ENCODE data around the gene KXD1.

KXD1 gene

GRCh38 chr19:18543814-18544475, 13.7 kb upstream of the KXD1 start:
- Histone ChIP-seq H3K27me3 (no peaks in the 10 kb centered on the region), H3K4me3 (ENCODE audit: low read depth, low read length) (peak overlapping the region; percentile 54), H3K9me3 (no peaks in the 10 kb centered on the region), H3K4me1 (peaks cover 5% of the 10 kb centered on the region), H3K36me3 (peaks cover 20% of the 10 kb centered on the region)
- peak; percentile 14; the same call in 1 of the 2 replicates for TF ChIP-seq CTCF (IDR thresholded peaks at IDR 0.05; ENCODE audit: low read depth, low read length)
- peak; percentile 63 for DNase-seq

GRCh38 chr19:18551631-18552030, 6.0 kb upstream of the KXD1 start:
- no peaks in the 10 kb centered on the region for H3K27me3 ChIP-seq
- no peaks in the 10 kb centered on the region for H3K9me3 ChIP-seq
- no peak overlapping the region for H3K4me3 ChIP-seq (ENCODE audit: low read depth, low read length)
- DNase-seq, result no peak
- no peaks in the 10 kb centered on the region for H3K36me3 ChIP-seq
- no peaks in the 10 kb centered on the region for H3K4me1 ChIP-seq
- TF ChIP-seq CTCF (IDR thresholded peaks at IDR 0.05; ENCODE audit: low read depth, low read length), result no peak

- Histone ChIP-seq H3K4me1 (no peaks in the 10 kb centered on the region), H3K9me3 (no peaks in the 10 kb centered on the region), H3K4me3 (ENCODE audit: low read depth, low read length) (peak overlapping the region; percentile 99), H3K27me3 (no peaks in the 10 kb centered on the region), H3K36me3 (peaks cover 17% of the 10 kb centered on the region)
- no peak for TF ChIP-seq CTCF (IDR thresholded peaks at IDR 0.05; ENCODE audit: low read depth, low read length)
- DNase-seq, result no peak
These were observed 509 bp downstream of the KXD1 start for GRCh38 chr19:18558202-18558555.

- TF ChIP-seq CTCF (IDR thresholded peaks at IDR 0.05; ENCODE audit: low read depth, low read length), result no peak
These were observed 934 bp downstream of the KXD1 start for GRCh38 chr19:18558604-18559003.

GRCh38 chr19:18559685-18560084, 2.0 kb downstream of the KXD1 start:
- TF ChIP-seq CTCF (IDR thresholded peaks at IDR 0.05; ENCODE audit: low read depth, low read length), result no peak
- H3K4me3 ChIP-seq (ENCODE audit: low read depth, low read length), result no peak overlapping the region

More at GRCh38 chr19:18558604-18559003, 934 bp downstream of the KXD1 start:
- Histone ChIP-seq H3K9me3 (no peaks in the 10 kb centered on the region), H3K4me3 (ENCODE audit: low read depth, low read length) (peak overlapping the region; percentile 99), H3K36me3 (peaks cover 20% of the 10 kb centered on the region), H3K27me3 (no peaks in the 10 kb centered on the region), H3K4me1 (no peaks in the 10 kb centered on the region)
- no peak for DNase-seq

GRCh38 chr19:18562086-18562485, 4.4 kb downstream of the KXD1 start:
- DNase-seq, result no peak
- Histone ChIP-seq H3K9me3 (no peaks in the 10 kb centered on the region), H3K36me3 (peaks cover 41% of the 10 kb centered on the region), H3K27me3 (no peaks in the 10 kb centered on the region), H3K4me1 (no peaks in the 10 kb centered on the region), H3K4me3 (ENCODE audit: low read depth, low read length) (no peak overlapping the region)
- TF ChIP-seq CTCF (IDR thresholded peaks at IDR 0.05; ENCODE audit: low read depth, low read length), result no peak

More at GRCh38 chr19:18559685-18560084, 2.0 kb downstream of the KXD1 start:
- H3K27me3 ChIP-seq, result no peaks in the 10 kb centered on the region
- peaks cover 31% of the 10 kb centered on the region for H3K36me3 ChIP-seq
- H3K4me1 ChIP-seq, result no peaks in the 10 kb centered on the region
- no peak for DNase-seq
- H3K9me3 ChIP-seq, result no peaks in the 10 kb centered on the region
